Measurements from ENCODE around the gene KLHDC7A. TPM values are rescaled to one million over a fixed set of nuclear protein-coding genes. Genes with fewer than 3 reads are reported as not detected.

The KLHDC7A gene
- total RNA-seq (not detected), polyA plus RNA-seq (not detected)
- long read RNA-seq, donor 1 = 0 reads
- long read RNA-seq, donor 2 = 0 reads

DNA sequence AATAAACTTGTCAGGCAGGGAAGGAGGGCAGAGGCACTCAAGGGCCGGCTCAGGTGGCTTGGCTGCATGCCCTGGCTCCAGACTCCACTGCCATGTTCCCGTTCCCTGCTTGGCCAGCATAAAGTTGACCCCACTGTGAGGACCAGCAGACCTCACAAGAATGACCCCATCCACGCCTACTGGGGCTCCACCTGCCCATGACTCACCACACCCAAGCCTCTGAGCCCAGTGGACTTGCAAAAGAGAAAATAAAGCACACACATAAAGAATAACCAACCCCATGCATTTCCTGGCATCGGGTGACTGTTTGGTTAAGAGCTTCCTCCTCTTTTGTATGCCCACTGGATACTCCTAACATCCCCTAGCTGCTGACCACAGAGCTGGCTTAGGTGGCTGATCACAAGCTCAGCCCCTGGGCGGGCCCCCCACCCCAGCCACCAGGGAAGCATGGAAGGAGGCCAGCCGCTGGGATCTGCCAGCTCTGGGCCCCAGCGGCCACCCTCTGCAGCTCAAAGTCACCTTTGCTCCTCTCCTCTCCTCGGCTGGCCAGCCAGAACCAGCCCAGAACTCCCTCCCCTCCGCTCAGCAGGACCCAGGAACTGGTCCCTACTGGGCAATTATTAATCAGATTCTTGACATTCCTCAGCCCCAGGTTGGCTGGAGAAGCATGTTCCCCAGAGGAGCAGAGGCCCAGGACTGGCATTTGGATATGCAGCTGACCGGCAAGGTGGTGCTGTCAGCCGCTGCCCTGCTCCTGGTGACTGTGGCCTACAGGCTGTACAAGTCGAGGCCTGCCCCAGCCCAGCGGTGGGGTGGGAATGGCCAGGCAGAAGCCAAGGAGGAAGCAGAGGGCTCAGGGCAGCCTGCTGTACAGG is at the start of gene KLHDC7A:
Gene KLHDC7A (plus strand): TSS at position 616 of the 875 bp plus-strand sequence. CDS start 52 bp downstream, at position 668.
- intact Hi-C loops (cut with DNase I) = no loop called here
- no peak for ATAC-seq (ENCODE audit: low FRiP score)
- no peak within 1 kb of the TSS for H3K27ac ChIP-seq (ENCODE audit: low read depth in 1 of 2, low read length in 2 of 2)
- no peak for DNase-seq
- H3K36me3 ChIP-seq (ENCODE audit: control insufficient read depth in 1 of 2, insufficient read depth in 2 of 2, low read length in 1 of 2) = no peaks in the 10 kb centered on the region
- H3K4me3 ChIP-seq (ENCODE audit: low read length in 2 of 2) = no peak within 1 kb of the TSS
- H3K27me3 ChIP-seq (ENCODE audit: control insufficient read depth in 1 of 2, insufficient read depth in 2 of 2, low read length in 1 of 2) = no peaks in the 10 kb centered on the region
- WGBS, 2 donors = 24 to 35% methylated on average over 13 of the region's 13 CpGs
- H3K9me3 ChIP-seq (ENCODE audit: control insufficient read depth, low read length) = no peaks in the 10 kb centered on the region
- H3K4me1 ChIP-seq (ENCODE audit: control insufficient read depth in 1 of 2, insufficient read depth in 2 of 2, low read length in 2 of 2) = no peaks in the 10 kb centered on the region

DNA sequence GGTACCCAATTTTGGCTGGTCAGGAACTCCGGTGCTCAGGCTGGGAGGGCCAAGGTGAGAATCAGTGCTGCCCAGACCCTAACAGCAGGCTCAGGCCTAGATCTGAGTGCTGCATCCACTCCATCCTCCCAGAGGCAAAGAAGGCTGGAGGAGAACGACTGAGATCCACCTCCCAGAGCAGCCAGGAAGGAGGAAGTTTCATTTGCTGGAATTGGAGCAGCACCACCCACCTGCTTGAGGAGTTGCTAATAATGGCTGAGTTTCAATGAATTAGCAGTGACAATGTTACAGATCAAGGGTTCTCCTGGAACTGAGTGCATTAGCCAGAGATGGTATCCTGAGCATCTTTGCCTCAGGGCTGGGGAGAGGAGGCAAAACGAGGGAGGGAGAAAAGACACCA is 46.7 kb upstream of the KLHDC7A start:
- no peak overlapping the region for H3K4me3 ChIP-seq (ENCODE audit: low read length in 2 of 2)
- DNase-seq (no peak), ATAC-seq (ENCODE audit: low FRiP score) (no peak)
- H3K27me3 ChIP-seq (ENCODE audit: control insufficient read depth in 1 of 2, insufficient read depth in 2 of 2, low read length in 1 of 2) = no peaks in the 10 kb centered on the region
- H3K27ac ChIP-seq (ENCODE audit: low read depth in 1 of 2, low read length in 2 of 2) = no peak overlapping the region
- peaks cover 7% of the 10 kb centered on the region for H3K9me3 ChIP-seq (ENCODE audit: control insufficient read depth, low read length)
- H3K4me1 ChIP-seq (ENCODE audit: control insufficient read depth in 1 of 2, insufficient read depth in 2 of 2, low read length in 2 of 2) = no peaks in the 10 kb centered on the region
- WGBS, 2 donors = 60 to 61% methylated on average over 3 of the region's 3 CpGs
- no peaks in the 10 kb centered on the region for H3K36me3 ChIP-seq (ENCODE audit: control insufficient read depth in 1 of 2, insufficient read depth in 2 of 2, low read length in 1 of 2)
- intact Hi-C loops (cut with DNase I) = no loop called here

DNA sequence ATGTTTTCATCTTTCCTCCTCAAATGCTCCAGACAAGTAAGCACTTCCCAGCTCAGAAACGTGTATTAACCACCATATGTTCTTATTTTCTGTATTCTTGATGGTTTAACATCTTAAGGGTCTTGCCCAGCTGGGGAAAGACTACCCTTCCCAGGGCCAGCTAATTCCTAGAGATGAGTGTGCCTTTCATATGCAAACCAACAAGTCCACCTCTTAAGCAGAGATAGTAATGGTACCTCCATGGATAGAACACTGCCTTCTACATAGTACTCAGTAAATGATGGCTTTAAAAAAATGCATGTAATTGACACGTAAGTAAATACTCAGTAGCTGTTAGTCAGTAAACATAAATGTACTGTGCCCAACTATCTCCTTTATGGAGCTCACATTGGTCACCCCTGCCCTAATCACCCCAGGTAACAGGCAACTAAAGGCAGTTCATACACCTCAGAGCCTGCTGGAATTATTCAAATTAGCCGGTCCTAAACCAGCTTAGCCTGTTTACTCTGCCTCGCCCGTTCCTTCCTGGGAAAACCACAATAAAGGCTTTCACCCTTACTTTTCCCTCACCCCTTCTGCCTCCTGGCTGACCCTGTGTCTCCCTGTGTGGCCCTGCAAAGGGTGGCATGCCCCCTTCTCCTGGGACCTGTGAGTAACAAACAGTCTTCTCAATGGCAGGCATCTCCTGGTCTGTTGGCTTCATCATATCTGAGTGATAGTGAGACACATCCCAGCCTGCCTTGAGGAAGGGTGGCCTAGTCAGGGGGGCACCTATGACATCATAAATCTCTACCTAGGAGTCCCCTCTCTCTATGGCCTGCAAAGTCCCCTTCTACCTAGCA is 40.1 kb upstream of the KLHDC7A start:
- peaks cover 2% of the 10 kb centered on the region for H3K9me3 ChIP-seq (ENCODE audit: control insufficient read depth, low read length)
- H3K27me3 ChIP-seq (ENCODE audit: control insufficient read depth in 1 of 2, insufficient read depth in 2 of 2, low read length in 1 of 2) = no peaks in the 10 kb centered on the region
- intact Hi-C loops (cut with DNase I) = no loop called here
- no peak overlapping the region for H3K27ac ChIP-seq (ENCODE audit: low read depth in 1 of 2, low read length in 2 of 2)
- H3K4me3 ChIP-seq (ENCODE audit: low read length in 2 of 2) = no peak overlapping the region
- WGBS, 2 donors = 49 to 54% methylated on average over 5 of the region's 5 CpGs
- DNase-seq (no peak), ATAC-seq (ENCODE audit: low FRiP score) (no peak)
- no peaks in the 10 kb centered on the region for H3K4me1 ChIP-seq (ENCODE audit: control insufficient read depth in 1 of 2, insufficient read depth in 2 of 2, low read length in 2 of 2)
- no peaks in the 10 kb centered on the region for H3K36me3 ChIP-seq (ENCODE audit: control insufficient read depth in 1 of 2, insufficient read depth in 2 of 2, low read length in 1 of 2)

DNA sequence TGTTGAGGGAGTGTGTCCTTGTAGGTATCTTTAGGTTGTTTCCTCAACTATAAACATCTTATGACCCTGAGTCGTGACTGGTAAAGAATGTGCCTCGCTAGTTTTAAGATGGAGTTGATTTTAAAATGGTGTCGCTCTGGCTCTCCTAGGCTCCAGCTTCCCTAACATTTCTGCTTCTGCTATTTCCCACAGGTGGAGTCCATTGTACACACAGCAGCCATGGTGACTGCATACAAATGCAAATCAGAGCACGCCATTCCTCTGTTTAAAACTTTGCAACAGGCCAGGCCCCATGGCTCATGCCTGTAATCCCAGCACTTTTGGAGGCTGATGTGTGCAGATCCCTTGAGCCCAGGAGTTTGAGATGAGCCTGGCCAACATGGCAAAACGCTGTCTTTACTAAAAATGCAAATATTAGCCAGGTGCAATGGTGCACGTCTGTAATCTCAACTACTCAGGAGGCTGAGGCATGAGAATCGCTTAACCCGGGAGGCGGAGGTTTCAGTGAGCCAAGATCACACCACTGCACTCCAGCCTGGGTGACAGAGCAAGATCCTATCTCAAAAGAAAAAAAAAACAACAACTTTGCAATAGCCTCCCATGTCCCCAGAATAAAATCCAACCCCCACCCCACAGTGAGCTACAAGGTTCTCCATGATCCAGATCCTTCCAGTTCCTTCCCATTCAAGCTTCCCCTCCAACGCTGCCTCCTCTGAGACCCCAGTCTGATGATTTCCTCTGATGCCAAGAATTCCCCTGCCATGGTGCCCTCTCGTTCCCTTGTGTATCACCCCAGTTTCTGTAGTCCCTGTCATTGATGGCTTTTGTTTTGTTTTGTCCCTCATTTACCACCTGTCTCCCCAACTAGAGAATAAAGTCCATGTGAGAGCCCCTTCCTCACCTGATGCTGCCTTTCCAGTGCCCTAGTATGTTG is 36.9 kb upstream of the KLHDC7A start:
- no peak overlapping the region for H3K4me3 ChIP-seq (ENCODE audit: low read length in 2 of 2)
- 69 to 74% methylated on average over 11 of the region's 11 CpGs for WGBS, 2 donors
- no peaks in the 10 kb centered on the region for H3K36me3 ChIP-seq (ENCODE audit: control insufficient read depth in 1 of 2, insufficient read depth in 2 of 2, low read length in 1 of 2)
- no peaks in the 10 kb centered on the region for H3K27me3 ChIP-seq (ENCODE audit: control insufficient read depth in 1 of 2, insufficient read depth in 2 of 2, low read length in 1 of 2)
- H3K9me3 ChIP-seq (ENCODE audit: control insufficient read depth, low read length) = peaks cover 2% of the 10 kb centered on the region
- H3K4me1 ChIP-seq (ENCODE audit: control insufficient read depth in 1 of 2, insufficient read depth in 2 of 2, low read length in 2 of 2) = no peaks in the 10 kb centered on the region
- H3K27ac ChIP-seq (ENCODE audit: low read depth in 1 of 2, low read length in 2 of 2) = no peak overlapping the region
- DNase-seq = no peak
- no peak for ATAC-seq (ENCODE audit: low FRiP score)
- intact Hi-C loops (cut with DNase I) = no loop called here

DNA sequence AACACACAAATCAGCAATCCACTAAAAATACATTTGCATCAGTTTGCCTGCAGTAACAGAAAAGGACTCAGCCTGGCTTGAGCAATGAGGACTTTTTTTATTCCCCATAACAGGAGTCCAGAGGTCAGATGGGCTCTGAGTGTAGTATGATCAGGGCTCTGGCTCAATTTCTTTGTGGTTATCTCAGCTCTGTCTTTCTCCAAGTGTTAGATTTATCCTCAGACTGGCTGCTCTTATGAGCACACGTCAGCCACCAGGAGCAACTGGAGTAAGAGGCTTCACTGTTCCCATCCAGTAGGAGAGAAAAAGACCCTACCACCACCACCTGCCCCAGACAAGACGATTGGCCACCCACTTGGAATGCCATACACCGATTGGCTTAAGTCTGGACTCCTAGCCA is 36.2 kb upstream of the KLHDC7A start:
- 64% methylated on average over 3 of the region's 3 CpGs for WGBS, 2 donors
- no peak for DNase-seq
- no peak for ATAC-seq (ENCODE audit: low FRiP score)
- Histone ChIP-seq H3K4me1 (ENCODE audit: control insufficient read depth in 1 of 2, insufficient read depth in 2 of 2, low read length in 2 of 2) (no peaks in the 10 kb centered on the region), H3K27me3 (ENCODE audit: control insufficient read depth in 1 of 2, insufficient read depth in 2 of 2, low read length in 1 of 2) (no peaks in the 10 kb centered on the region), H3K4me3 (ENCODE audit: low read length in 2 of 2) (no peak overlapping the region), H3K36me3 (ENCODE audit: control insufficient read depth in 1 of 2, insufficient read depth in 2 of 2, low read length in 1 of 2) (no peaks in the 10 kb centered on the region), H3K27ac (ENCODE audit: low read depth in 1 of 2, low read length in 2 of 2) (no peak overlapping the region), H3K9me3 (ENCODE audit: control insufficient read depth, low read length) (peaks cover 2% of the 10 kb centered on the region)
- intact Hi-C loops (cut with DNase I) = no loop called here

DNA sequence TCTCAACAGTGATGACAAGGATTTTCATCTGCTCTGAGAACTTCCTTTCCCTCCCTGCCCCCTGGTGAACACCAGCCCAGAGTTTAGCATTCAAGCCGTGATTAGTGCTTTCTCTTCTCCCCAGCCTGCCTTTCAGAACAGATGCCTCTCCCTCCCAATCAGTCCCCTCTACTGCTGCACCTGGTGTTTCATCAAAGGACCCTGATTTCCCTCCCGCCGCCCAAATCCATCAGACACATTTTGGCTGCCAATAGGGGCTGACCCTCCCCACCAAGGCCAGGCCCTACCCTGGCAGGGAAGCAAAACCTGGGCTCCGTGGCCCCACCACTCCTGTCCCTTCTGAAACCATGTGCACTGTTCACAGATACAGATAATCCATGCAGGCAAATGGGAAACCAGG is 34.0 kb upstream of the KLHDC7A start:
- intact Hi-C loops (cut with DNase I) = no loop called here

DNA sequence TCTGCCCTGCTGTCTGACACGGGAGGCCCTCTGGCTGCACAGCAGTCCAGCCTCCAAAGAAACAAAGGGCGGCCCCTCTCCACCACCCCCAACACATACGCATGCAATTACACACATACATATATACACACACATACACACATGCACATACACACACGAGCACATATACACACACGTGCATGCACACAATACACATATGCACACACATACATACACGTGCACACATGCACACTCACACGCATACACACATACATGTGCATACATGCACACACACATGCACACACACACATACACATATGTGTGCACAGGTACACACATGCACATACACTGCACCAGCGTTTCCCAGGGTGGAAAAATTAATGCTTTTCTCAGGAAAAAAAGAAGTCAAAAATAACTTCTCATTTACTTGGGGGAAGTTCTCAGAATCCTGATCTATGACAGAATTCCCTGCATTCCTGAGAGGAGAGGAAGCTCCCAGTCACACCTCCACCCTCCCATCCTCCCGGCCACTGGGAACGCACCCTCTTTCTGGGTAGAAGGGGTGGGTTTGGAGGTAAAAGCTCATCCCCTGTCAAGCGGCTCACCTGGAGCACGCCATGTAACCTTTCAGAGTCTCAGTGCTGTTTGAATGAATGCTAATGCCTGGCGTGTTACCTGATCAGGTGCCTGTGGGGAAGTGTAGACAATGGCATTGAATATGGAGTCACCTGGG is 33.1 kb upstream of the KLHDC7A start:
- Histone ChIP-seq H3K36me3 (ENCODE audit: control insufficient read depth in 1 of 2, insufficient read depth in 2 of 2, low read length in 1 of 2) (no peaks in the 10 kb centered on the region), H3K27me3 (ENCODE audit: control insufficient read depth in 1 of 2, insufficient read depth in 2 of 2, low read length in 1 of 2) (no peaks in the 10 kb centered on the region), H3K9me3 (ENCODE audit: control insufficient read depth, low read length) (peaks cover 2% of the 10 kb centered on the region), H3K4me1 (ENCODE audit: control insufficient read depth in 1 of 2, insufficient read depth in 2 of 2, low read length in 2 of 2) (no peaks in the 10 kb centered on the region), H3K4me3 (ENCODE audit: low read length in 2 of 2) (no peak overlapping the region), H3K27ac (ENCODE audit: low read depth in 1 of 2, low read length in 2 of 2) (no peak overlapping the region)
- WGBS, 2 donors = 75 to 77% methylated on average over 13 of the region's 13 CpGs
- ATAC-seq (ENCODE audit: low FRiP score) (no peak), DNase-seq (no peak)
- intact Hi-C loops (cut with DNase I) = no loop called here

More for the DNA sequence above, 34.0 kb upstream of the KLHDC7A start:
- Histone ChIP-seq H3K27me3 (ENCODE audit: control insufficient read depth in 1 of 2, insufficient read depth in 2 of 2, low read length in 1 of 2) (no peaks in the 10 kb centered on the region), H3K4me3 (ENCODE audit: low read length in 2 of 2) (no peak overlapping the region), H3K27ac (ENCODE audit: low read depth in 1 of 2, low read length in 2 of 2) (no peak overlapping the region), H3K9me3 (ENCODE audit: control insufficient read depth, low read length) (peaks cover 2% of the 10 kb centered on the region), H3K36me3 (ENCODE audit: control insufficient read depth in 1 of 2, insufficient read depth in 2 of 2, low read length in 1 of 2) (no peaks in the 10 kb centered on the region), H3K4me1 (ENCODE audit: control insufficient read depth in 1 of 2, insufficient read depth in 2 of 2, low read length in 2 of 2) (no peaks in the 10 kb centered on the region)
- ATAC-seq (ENCODE audit: low FRiP score) (no peak), DNase-seq (no peak)
- WGBS, 2 donors = 65 to 68% methylated on average over 4 of the region's 4 CpGs

DNA sequence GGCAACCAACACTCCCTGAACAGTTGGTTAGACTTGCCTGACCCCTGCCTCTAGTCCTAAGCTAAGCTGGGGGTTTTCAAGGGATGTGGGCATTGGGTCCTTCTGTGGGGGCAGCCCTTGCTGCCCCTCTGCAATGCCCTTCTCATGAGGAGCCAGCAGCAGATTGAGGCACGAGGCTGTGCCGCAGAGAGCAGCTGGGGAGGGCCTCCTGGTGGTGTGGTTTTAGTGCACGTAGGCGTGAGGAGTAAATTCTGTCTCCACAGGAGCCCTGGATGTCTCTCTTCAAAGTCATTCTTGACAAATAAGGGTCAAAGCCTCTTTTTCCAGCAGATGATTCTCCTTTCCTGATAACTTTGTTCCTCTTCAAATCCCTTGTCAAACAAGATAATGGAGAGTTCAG is 31.8 kb upstream of the KLHDC7A start:
- no peak overlapping the region for H3K27ac ChIP-seq (ENCODE audit: low read depth in 1 of 2, low read length in 2 of 2)
- H3K4me3 ChIP-seq (ENCODE audit: low read length in 2 of 2) = no peak overlapping the region
- H3K27me3 ChIP-seq (ENCODE audit: control insufficient read depth in 1 of 2, insufficient read depth in 2 of 2, low read length in 1 of 2) = no peaks in the 10 kb centered on the region
- H3K9me3 ChIP-seq (ENCODE audit: control insufficient read depth, low read length) = peaks cover 2% of the 10 kb centered on the region
- WGBS, 2 donors = 17 to 18% methylated on average over 4 of the region's 4 CpGs
- intact Hi-C loops (cut with DNase I) = no loop called here
- no peaks in the 10 kb centered on the region for H3K4me1 ChIP-seq (ENCODE audit: control insufficient read depth in 1 of 2, insufficient read depth in 2 of 2, low read length in 2 of 2)
- no peaks in the 10 kb centered on the region for H3K36me3 ChIP-seq (ENCODE audit: control insufficient read depth in 1 of 2, insufficient read depth in 2 of 2, low read length in 1 of 2)
- ATAC-seq (ENCODE audit: low FRiP score) = no peak
- no peak for DNase-seq

Measured in aorta (tissue), 5 donors.